ENCODE data around the gene RAD51B. TPM values are rescaled to one million over a fixed set of nuclear protein-coding genes. Genes with fewer than 3 reads are reported as not detected.

Gene RAD51B
- total and polyA plus RNA-seq, 5 donors = 0.88 to 5.3 (median 3.3) TPM

GRCh38 chr14:68477110-68477455 lies 657.5 kb downstream of the RAD51B start:
- DNase-seq = no peak
- WGBS = 97% methylated on average over 4 of the region's 4 CpGs
- H3K9me3 ChIP-seq (ENCODE audit: control insufficient read depth, low read length) = no peaks in the 10 kb centered on the region
- no peak for ATAC-seq
- intact Hi-C loops (cut with DNase I) = no loop called here
- H3K27ac ChIP-seq (ENCODE audit: low read length) = peak overlapping the region; percentile 56
- H3K27me3 ChIP-seq (ENCODE audit: control insufficient read depth, insufficient read depth) = no peaks in the 10 kb centered on the region
- H3K4me3 ChIP-seq (ENCODE audit: low read length) = no peak overlapping the region
- H3K4me1 ChIP-seq (ENCODE audit: control insufficient read depth, insufficient read depth, low read length) = peaks cover 7% of the 10 kb centered on the region

- Histone ChIP-seq H3K4me3 (ENCODE audit: low read length) (no peak overlapping the region), H3K27me3 (ENCODE audit: control insufficient read depth, insufficient read depth) (no peaks in the 10 kb centered on the region), H3K27ac (ENCODE audit: low read length) (no peak overlapping the region), H3K4me1 (ENCODE audit: control insufficient read depth, insufficient read depth, low read length) (peaks cover 7% of the 10 kb centered on the region), H3K9me3 (ENCODE audit: control insufficient read depth, low read length) (no peaks in the 10 kb centered on the region)
- 93% methylated on average over 8 of the region's 8 CpGs for WGBS
- ATAC-seq = no peak
- no peak for DNase-seq
- intact Hi-C loops (cut with DNase I) = no loop called here
These were observed 658.0 kb downstream of the RAD51B start for GRCh38 chr14:68477461-68478085.

- no peak overlapping the region for H3K4me3 ChIP-seq (ENCODE audit: low read length)
- DNase-seq (no peak), ATAC-seq (no peak)
- 86% methylated on average over 3 of the region's 3 CpGs for WGBS
- H3K9me3 ChIP-seq (ENCODE audit: control insufficient read depth, low read length) = no peaks in the 10 kb centered on the region
- H3K4me1 ChIP-seq (ENCODE audit: control insufficient read depth, insufficient read depth, low read length) = peaks cover 7% of the 10 kb centered on the region
- intact Hi-C loops (cut with DNase I) = no loop called here
- no peaks in the 10 kb centered on the region for H3K27me3 ChIP-seq (ENCODE audit: control insufficient read depth, insufficient read depth)
- H3K27ac ChIP-seq (ENCODE audit: low read length) = no peak overlapping the region
These were observed 659.7 kb downstream of the RAD51B start for GRCh38 chr14:68479247-68479646.

- WGBS = 91% methylated on average over 2 of the region's 2 CpGs
- intact Hi-C loops (cut with DNase I) = no loop called here
These were observed 662.4 kb downstream of the RAD51B start for GRCh38 chr14:68482018-68482417.

GRCh38 chr14:68482772-68483395 lies 663.3 kb downstream of the RAD51B start:
- DNase-seq = no peak
- H3K27me3 ChIP-seq (ENCODE audit: control insufficient read depth, insufficient read depth) = no peaks in the 10 kb centered on the region
- no peak for ATAC-seq
- WGBS = 100% methylated on average over 1 of the region's 1 CpG
- intact Hi-C loops (cut with DNase I) = no loop called here
- no peak overlapping the region for H3K4me3 ChIP-seq (ENCODE audit: low read length)
- no peaks in the 10 kb centered on the region for H3K9me3 ChIP-seq (ENCODE audit: control insufficient read depth, low read length)
- no peaks in the 10 kb centered on the region for H3K4me1 ChIP-seq (ENCODE audit: control insufficient read depth, insufficient read depth, low read length)
- no peak overlapping the region for H3K27ac ChIP-seq (ENCODE audit: low read length)

More at GRCh38 chr14:68482018-68482417, 662.4 kb downstream of the RAD51B start:
- Histone ChIP-seq H3K4me1 (ENCODE audit: control insufficient read depth, insufficient read depth, low read length) (peaks cover 1% of the 10 kb centered on the region), H3K27ac (ENCODE audit: low read length) (no peak overlapping the region), H3K4me3 (ENCODE audit: low read length) (no peak overlapping the region), H3K9me3 (ENCODE audit: control insufficient read depth, low read length) (no peaks in the 10 kb centered on the region), H3K27me3 (ENCODE audit: control insufficient read depth, insufficient read depth) (no peaks in the 10 kb centered on the region)
- DNase-seq (no peak), ATAC-seq (no peak)

- ATAC-seq (peak in 1 of 2 donors; percentile 33), DNase-seq (no peak)
- H3K27me3 ChIP-seq (ENCODE audit: control insufficient read depth, insufficient read depth) = no peaks in the 10 kb centered on the region
- no peak overlapping the region for H3K27ac ChIP-seq (ENCODE audit: low read length)
- intact Hi-C loops (cut with DNase I) = no loop called here
- no peaks in the 10 kb centered on the region for H3K9me3 ChIP-seq (ENCODE audit: control insufficient read depth, low read length)
- WGBS = 89% methylated on average over 7 of the region's 7 CpGs
- no peak overlapping the region for H3K4me3 ChIP-seq (ENCODE audit: low read length)
- H3K4me1 ChIP-seq (ENCODE audit: control insufficient read depth, insufficient read depth, low read length) = no peaks in the 10 kb centered on the region
These were observed 666.6 kb downstream of the RAD51B start for GRCh38 chr14:68486033-68486732.

GRCh38 chr14:68486809-68487208 lies 667.2 kb downstream of the RAD51B start:
- no peak overlapping the region for H3K4me3 ChIP-seq (ENCODE audit: low read length)
- ATAC-seq = no peak
- intact Hi-C loops (cut with DNase I) = no loop called here
- no peak overlapping the region for H3K27ac ChIP-seq (ENCODE audit: low read length)
- H3K27me3 ChIP-seq (ENCODE audit: control insufficient read depth, insufficient read depth) = no peaks in the 10 kb centered on the region
- H3K9me3 ChIP-seq (ENCODE audit: control insufficient read depth, low read length) = no peaks in the 10 kb centered on the region
- H3K4me1 ChIP-seq (ENCODE audit: control insufficient read depth, insufficient read depth, low read length) = no peaks in the 10 kb centered on the region
- no peak for DNase-seq
- WGBS = 89% methylated on average over 6 of the region's 6 CpGs

- no peaks in the 10 kb centered on the region for H3K27me3 ChIP-seq (ENCODE audit: control insufficient read depth, insufficient read depth)
- H3K4me3 ChIP-seq (ENCODE audit: low read length) = no peak overlapping the region
- no peaks in the 10 kb centered on the region for H3K4me1 ChIP-seq (ENCODE audit: control insufficient read depth, insufficient read depth, low read length)
- H3K9me3 ChIP-seq (ENCODE audit: control insufficient read depth, low read length) = no peaks in the 10 kb centered on the region
- intact Hi-C loops (cut with DNase I) = no loop called here
- no peak for ATAC-seq
- H3K27ac ChIP-seq (ENCODE audit: low read length) = no peak overlapping the region
- DNase-seq = no peak
- 84% methylated on average over 3 of the region's 3 CpGs for WGBS
These were observed 668.4 kb downstream of the RAD51B start for GRCh38 chr14:68487805-68488590.

GRCh38 chr14:68491793-68492192 lies 672.2 kb downstream of the RAD51B start:
- intact Hi-C loops (cut with DNase I) = no loop called here
- DNase-seq (no peak), ATAC-seq (no peak)
- H3K27ac ChIP-seq (ENCODE audit: low read length) = no peak overlapping the region
- H3K9me3 ChIP-seq (ENCODE audit: control insufficient read depth, low read length) = no peaks in the 10 kb centered on the region
- H3K4me3 ChIP-seq (ENCODE audit: low read length) = no peak overlapping the region
- H3K27me3 ChIP-seq (ENCODE audit: control insufficient read depth, insufficient read depth) = no peaks in the 10 kb centered on the region
- WGBS = 96% methylated on average over 6 of the region's 6 CpGs
- H3K4me1 ChIP-seq (ENCODE audit: control insufficient read depth, insufficient read depth, low read length) = no peaks in the 10 kb centered on the region

GRCh38 chr14:68492381-68493151 lies 673.0 kb downstream of the RAD51B start:
- no peak for DNase-seq
- Histone ChIP-seq H3K27ac (ENCODE audit: low read length) (no peak overlapping the region), H3K27me3 (ENCODE audit: control insufficient read depth, insufficient read depth) (no peaks in the 10 kb centered on the region), H3K4me3 (ENCODE audit: low read length) (no peak overlapping the region), H3K9me3 (ENCODE audit: control insufficient read depth, low read length) (no peaks in the 10 kb centered on the region), H3K4me1 (ENCODE audit: control insufficient read depth, insufficient read depth, low read length) (no peaks in the 10 kb centered on the region)
- no peak for ATAC-seq
- intact Hi-C loops (cut with DNase I) = no loop called here
- 97% methylated on average over 5 of the region's 5 CpGs for WGBS

All from right cardiac atrium (tissue), 5 donors.